Nephron progenitor cell (in vitro differentiated cells): ENCODE data around the gene RDX.

ENCODE experiments used
- DNase-seq: peaks from one replicate; pipeline ENCODE4 v3.0.0; 2021
- H3K27ac Mint-ChIP-seq: 2 replicates; pipeline ENCODE4 v1.8.0; 2021; ENCODE audit warnings: mild to moderate bottlenecking, moderate library complexity, mixed read lengths
- H3K27me3 Mint-ChIP-seq: 2 replicates; pipeline ENCODE4 v1.8.0; 2021; ENCODE audit warnings: mild to moderate bottlenecking, low read depth, mixed read lengths; ENCODE audit not compliant: poor library complexity
- H3K36me3 Mint-ChIP-seq: 2 replicates; pipeline ENCODE4 v1.8.0; 2021; ENCODE audit warnings: low read depth, mixed read lengths
- H3K4me1 Mint-ChIP-seq: 2 replicates; pipeline ENCODE4 v1.8.0; 2021; ENCODE audit warnings: mixed read lengths
- H3K4me3 Mint-ChIP-seq: 2 replicates; pipeline ENCODE4 v1.8.0; 2021; ENCODE audit warnings: mild to moderate bottlenecking, moderate library complexity, mixed read lengths
- H3K9me3 Mint-ChIP-seq: 2 replicates; pipeline ENCODE4 v1.8.0; 2021; ENCODE audit warnings: mild to moderate bottlenecking, moderate library complexity, mixed read lengths
- TF ChIP-seq, protein P1 (sequence below): fragments of 200-600 bp; sonication (generic); IDR thresholded peaks from 2 replicates; pipeline ENCODE4 v1.5.0; 2021; ENCODE audit warnings: antibody characterized with exemption

Gene RDX

GRCh38 chr11:110156503-110156902, 139.9 kb downstream of the RDX start:
- H3K4me1 Mint-ChIP-seq, result peaks cover 14% of the 10 kb centered on the region
- no peaks in the 10 kb centered on the region for H3K27me3 Mint-ChIP-seq
- H3K4me3 Mint-ChIP-seq, result no peak overlapping the region
- peaks cover 30% of the 10 kb centered on the region for H3K36me3 Mint-ChIP-seq
- H3K9me3 Mint-ChIP-seq, result no peaks in the 10 kb centered on the region
- no peak for DNase-seq
- no peak overlapping the region for H3K27ac Mint-ChIP-seq
- TF ChIP-seq, protein P1, sequence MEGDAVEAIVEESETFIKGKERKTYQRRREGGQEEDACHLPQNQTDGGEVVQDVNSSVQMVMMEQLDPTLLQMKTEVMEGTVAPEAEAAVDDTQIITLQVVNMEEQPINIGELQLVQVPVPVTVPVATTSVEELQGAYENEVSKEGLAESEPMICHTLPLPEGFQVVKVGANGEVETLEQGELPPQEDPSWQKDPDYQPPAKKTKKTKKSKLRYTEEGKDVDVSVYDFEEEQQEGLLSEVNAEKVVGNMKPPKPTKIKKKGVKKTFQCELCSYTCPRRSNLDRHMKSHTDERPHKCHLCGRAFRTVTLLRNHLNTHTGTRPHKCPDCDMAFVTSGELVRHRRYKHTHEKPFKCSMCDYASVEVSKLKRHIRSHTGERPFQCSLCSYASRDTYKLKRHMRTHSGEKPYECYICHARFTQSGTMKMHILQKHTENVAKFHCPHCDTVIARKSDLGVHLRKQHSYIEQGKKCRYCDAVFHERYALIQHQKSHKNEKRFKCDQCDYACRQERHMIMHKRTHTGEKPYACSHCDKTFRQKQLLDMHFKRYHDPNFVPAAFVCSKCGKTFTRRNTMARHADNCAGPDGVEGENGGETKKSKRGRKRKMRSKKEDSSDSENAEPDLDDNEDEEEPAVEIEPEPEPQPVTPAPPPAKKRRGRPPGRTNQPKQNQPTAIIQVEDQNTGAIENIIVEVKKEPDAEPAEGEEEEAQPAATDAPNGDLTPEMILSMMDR, result no peak

DNA sequence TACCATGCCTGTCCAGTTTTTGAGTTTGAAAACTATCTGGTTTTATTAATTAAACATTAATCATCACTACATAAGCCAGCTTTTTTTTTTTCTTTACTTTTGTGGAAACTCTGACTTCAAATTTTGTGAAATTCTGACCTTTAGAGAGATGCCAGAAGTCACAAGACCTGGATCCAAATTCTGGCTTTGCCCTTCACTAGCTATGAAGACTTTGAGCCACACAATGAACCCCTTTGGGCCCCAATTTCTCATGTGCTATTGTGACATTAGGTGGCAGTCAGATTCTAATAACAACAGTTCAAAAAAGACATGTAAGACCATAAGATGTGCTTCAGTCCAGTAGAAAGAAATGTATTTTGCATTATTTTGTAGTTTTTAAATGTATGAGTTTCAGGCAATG, 142.9 kb downstream of the RDX start:
- Mint-ChIP-seq H3K27ac (no peak overlapping the region), H3K27me3 (no peaks in the 10 kb centered on the region), H3K36me3 (peaks cover 22% of the 10 kb centered on the region), H3K4me3 (no peak overlapping the region), H3K9me3 (no peaks in the 10 kb centered on the region), H3K4me1 (peaks cover 10% of the 10 kb centered on the region)
- TF ChIP-seq, protein P1, result no peak
- DNase-seq, result no peak

DNA sequence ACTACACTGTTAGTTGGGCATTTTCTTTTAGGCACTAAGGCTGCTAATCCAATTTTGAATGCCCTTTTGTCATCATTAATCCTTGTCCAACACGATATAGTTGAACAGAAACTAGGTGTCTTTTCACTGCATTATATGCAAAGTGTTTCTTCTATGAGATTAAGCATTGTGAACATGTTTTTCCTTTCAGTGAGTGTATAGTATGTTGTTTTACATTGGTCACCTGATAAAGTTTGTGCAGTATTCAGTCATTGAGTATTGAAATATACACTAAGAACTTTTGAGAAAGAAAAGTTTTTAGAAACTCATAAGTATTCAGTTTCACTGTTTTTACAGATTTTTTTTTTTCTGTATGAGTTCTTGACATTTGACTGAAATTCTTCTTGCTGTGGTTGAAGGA, 144.2 kb downstream of the RDX start:
- Mint-ChIP-seq H3K4me1 (no peaks in the 10 kb centered on the region), H3K27ac (no peak overlapping the region), H3K27me3 (no peaks in the 10 kb centered on the region), H3K4me3 (no peak overlapping the region), H3K36me3 (peaks cover 26% of the 10 kb centered on the region), H3K9me3 (no peaks in the 10 kb centered on the region)
- DNase-seq, result no peak
- TF ChIP-seq, protein P1, result no peak

- H3K4me1 Mint-ChIP-seq, result no peaks in the 10 kb centered on the region
- no peak overlapping the region for H3K27ac Mint-ChIP-seq
- H3K9me3 Mint-ChIP-seq, result peaks cover 3% of the 10 kb centered on the region
- no peak for DNase-seq
- TF ChIP-seq, protein P1, result no peak
- H3K36me3 Mint-ChIP-seq, result peaks cover 39% of the 10 kb centered on the region
- H3K27me3 Mint-ChIP-seq, result no peaks in the 10 kb centered on the region
- no peak overlapping the region for H3K4me3 Mint-ChIP-seq
These were observed 147.4 kb downstream of the RDX start for GRCh38 chr11:110148775-110149744.

DNA sequence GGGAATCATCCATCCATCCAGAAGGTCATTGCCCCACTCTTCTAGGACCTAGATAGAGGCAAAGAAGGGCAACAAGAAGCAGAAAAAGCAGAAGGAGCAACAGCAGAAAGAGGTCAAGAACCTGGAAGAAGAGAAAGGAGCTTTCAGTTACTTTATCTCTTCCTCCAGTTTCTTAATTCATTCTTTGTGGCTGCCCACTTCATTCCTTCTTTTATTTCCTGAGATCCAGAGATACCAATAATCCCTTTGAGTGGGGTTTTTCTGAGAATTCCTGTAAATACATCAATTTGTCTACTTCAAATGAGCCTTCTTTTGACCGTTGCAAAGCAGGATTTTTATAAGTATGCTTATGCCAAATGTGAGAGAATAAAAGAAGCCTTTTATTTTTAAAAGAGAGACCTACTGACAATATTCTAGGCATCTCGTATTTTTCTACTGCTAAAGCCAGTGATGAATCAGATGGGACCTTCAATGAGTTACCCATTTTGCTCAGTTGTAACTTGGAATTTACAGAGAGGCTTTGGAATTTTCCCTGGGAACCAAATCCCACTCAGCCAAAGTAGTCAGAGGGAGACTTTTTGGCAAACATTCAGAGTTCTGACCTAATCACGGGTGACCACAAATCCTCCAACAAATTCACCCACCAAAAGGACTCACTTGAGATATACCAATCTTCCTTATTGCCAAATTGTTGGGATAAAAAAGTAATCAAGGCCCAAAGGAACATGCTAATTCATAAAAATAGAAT, 148.3 kb downstream of the RDX start:
- no peaks in the 10 kb centered on the region for H3K27me3 Mint-ChIP-seq
- TF ChIP-seq, protein P1, result no peak
- DNase-seq, result no peak
- H3K9me3 Mint-ChIP-seq, result peaks cover 3% of the 10 kb centered on the region
- peaks cover 32% of the 10 kb centered on the region for H3K36me3 Mint-ChIP-seq
- no peak overlapping the region for H3K27ac Mint-ChIP-seq
- H3K4me3 Mint-ChIP-seq, result no peak overlapping the region
- H3K4me1 Mint-ChIP-seq, result no peaks in the 10 kb centered on the region
